ENCODE measurements around the gene KRTAP16-1.
"Not testable (repeated sequence)": the region's sequence is repeated elsewhere in the genome, so short reads cannot be mapped to it uniquely, and the experiment has no call there.

Gene KRTAP16-1

DNA sequence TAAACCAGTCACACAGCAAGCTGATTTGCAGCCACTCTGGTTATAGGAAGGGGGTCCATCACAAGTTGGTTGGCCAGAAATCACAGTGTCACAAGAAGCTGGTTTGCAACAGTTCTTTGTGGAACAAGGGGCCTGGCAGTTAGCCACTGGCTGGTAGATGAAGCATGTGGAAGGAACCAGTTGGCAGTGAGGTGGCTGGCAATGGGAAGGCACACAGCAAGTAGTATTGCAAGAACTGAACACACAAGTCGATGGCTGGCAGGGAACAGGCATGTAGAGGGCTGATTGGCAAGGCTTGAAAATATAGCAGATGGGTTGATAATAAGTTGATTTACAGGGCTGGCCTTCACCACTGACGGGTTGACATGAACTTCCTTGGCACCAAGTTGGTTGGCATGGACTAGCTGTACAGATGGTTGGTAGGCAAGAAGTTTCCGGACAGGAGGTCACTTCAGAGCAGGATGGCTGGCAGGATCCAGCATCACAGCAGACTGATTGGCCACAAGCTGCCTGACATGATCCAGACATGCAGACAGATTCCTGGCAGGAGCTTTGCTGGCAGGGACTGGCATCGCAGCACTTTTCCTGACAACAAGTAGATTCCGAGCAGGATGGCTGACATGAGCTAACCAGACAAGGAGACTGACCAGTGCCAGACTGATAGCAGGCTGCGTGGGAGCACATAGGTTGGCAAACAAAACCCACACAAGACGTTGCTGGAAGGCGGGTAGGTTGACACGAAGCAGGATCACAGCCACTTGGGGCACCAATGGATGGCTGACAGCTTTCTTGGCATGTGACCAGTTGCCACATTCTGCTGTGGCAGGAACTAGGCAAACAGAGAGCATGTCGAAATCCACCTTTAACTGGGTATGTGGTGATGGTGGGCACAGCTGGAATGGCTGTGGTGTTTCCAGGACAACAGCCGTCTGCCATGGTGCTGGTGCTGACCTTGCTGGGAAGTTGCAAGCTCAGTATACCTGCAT, 6.9 kb downstream of the KRTAP16-1 start, which contains the start of gene KRTAP29-1:
KRTAP29-1 (minus strand) TSS at position 936 of the 986 bp plus-strand sequence; CDS start at position 936, 0 bp downstream.
- DNase-seq: peak; percentile 41

- no peak for DNase-seq
Measured at GRCh38 chr17:41301204-41301790, 7.8 kb downstream of the KRTAP16-1 start.

DNA sequence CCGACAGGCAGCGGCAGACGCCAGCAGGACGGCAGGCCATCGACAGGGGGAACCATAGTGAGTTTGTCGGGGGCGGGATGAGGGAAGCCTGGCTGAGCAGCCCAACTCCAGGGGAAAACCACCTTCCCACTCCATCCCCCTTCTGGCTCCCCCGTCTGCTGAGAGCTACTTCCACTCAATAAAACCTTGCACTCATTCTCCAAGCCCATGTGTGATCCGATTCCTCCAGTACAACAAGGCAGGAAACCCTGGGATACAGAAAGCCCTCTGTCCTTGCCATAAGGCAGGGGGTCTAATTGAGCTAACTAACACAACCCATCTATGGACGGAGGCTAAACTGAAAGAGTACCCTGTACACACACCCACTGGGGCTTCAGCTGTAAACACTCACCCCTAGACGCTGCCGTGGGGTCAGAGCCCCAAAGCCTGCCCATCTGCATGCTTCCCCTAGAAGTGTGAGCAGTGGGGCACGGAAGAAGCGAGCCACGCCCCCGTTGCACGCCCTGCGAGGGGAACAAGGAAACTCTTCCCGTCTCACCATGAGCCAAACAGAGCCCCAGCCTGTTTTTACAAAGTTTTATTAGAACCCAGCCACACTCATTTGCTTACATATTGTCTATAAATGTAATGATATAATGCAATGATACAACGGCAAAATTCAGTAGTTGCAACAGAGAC, 10.5 kb downstream of the KRTAP16-1 start:
- DNase-seq: no peak

DNA sequence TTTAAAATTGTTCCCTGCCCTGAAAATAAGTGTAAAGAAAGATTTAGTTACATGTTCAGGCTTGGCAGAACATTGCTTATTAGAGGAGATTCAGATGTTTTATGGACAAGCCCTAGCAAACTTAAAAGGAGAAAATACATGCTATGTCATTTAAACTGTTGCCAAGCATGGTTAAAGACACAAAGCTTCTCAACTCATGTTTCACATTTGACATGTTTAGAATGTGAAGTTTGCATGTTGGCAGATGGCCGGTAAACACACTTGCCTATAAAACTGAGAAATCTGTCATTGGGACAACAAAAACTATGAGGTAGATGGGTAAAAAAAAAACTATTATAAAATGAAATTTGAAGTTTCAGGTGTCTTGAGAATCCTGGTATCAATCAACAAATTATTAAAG, 12.3 kb downstream of the KRTAP16-1 start:
- DNase-seq: no peak

DNA sequence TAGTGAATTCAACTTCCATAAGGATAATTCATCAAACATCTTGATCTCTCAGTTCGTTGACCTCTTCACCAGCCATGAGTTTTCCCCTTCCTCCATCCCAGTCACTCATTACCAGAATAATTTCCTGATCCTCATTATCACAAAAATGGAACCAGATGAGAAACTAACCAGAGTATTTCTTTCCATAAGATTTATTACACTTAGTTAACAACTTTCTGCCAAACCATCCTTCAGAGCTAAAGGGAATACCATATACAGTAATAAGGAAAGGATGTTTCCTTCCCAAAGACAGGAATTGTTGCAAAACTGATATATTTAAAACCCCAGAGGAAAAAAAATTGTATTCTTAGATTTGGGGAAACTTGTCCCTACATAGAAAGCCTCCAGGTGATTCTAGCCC, 15.1 kb downstream of the KRTAP16-1 start:
- no peak for DNase-seq

GRCh38 chr17:41287050-41287449, 22.1 kb downstream of the KRTAP16-1 start:
- DNase-seq: no peak

- DNase-seq: peak; percentile 16
Measured at GRCh38 chr17:41284546-41284945, 24.6 kb downstream of the KRTAP16-1 start.

- DNase-seq: no peak
Measured at GRCh38 chr17:41284043-41284442, 25.1 kb downstream of the KRTAP16-1 start.

DNA sequence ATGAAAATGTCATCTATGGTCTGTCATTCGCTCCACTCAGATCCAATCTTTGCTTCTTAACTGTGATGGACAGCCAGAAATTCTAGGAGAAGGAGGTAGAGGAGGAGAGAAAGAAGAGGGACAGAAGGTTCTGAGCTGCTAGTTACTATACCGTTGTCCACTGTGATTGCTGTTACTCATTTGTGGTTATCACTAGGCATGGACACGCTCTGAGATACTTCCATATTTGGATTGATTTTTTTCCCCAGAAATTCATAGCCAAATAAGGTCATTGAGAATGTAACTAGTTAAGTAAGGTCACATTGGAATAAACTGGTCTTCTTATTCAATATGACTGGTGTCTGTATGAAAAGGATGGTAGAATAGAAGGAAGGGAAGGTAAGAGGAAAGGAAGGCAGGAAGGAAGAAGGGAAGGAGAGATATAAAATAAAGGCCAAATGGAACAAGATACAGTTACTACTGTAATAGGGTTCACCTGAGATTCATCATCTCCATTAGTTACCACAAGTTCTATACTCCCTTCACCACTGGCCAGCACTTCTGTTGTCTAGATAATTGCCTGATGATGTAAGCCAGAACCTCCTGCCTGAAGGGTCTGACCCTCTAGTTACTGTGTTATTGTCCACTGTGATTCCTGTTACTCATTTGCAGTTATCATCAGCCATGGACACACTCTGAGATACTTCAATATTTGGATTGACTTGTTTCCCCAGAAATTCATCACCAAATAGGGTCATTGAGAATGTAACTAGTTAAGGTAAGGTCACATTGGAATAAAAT, 30.7 kb downstream of the KRTAP16-1 start:
- no peak for DNase-seq

DNA sequence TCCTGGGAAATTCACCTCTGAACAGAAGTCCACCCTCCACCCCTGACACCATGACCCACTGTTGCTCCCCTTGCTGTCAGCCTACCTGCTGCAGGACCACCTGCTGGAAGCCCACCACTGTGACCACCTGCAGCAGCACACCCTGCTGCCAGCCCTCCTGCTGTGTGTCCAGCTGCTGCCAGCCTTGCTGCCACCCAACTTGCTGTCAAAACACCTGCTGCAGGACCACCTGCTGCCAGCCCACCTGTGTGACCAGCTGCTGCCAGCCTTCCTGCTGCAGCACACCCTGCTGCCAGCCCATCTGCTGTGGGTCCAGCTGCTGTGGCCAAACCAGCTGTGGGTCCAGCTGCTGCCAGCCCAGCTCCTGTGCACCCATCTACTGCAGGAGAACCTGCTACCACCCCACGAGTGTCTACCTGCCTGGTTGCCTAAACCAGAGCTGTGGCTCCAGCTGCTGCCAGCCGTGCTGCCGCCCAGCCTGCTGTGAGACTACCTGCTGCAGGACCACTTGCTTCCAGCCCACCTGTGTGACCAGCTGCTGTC, 33.4 kb downstream of the KRTAP16-1 start, which contains the start of gene KRTAP9-7:
KRTAP9-7 (plus strand) TSS at position 51 of the 543 bp plus-strand sequence; CDS start at position 51, 0 bp downstream.
- not testable (repeated sequence) for DNase-seq

DNA sequence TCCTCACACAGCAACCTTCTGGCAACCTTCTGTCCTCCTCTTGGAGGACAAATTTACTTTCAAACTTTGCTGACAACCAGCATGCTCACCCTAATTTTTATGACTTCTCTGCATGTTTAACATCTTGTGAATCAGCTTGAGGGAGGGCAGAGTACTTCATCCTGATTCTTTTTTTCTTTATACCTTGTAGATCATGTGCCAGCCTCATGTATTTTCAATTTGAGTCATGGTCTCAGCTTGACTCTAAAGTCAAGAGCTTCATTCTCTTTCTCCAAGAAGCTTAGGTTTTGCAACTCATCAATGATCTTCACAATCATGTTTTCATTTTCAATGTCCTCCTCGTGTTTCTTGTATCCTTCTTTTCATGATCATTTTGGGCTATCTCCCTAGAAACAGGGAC, 37.3 kb downstream of the KRTAP16-1 start:
- DNase-seq: no peak

GRCh38 chr17:41271323-41271722, 37.8 kb downstream of the KRTAP16-1 start:
- not testable (repeated sequence) for DNase-seq

DNA sequence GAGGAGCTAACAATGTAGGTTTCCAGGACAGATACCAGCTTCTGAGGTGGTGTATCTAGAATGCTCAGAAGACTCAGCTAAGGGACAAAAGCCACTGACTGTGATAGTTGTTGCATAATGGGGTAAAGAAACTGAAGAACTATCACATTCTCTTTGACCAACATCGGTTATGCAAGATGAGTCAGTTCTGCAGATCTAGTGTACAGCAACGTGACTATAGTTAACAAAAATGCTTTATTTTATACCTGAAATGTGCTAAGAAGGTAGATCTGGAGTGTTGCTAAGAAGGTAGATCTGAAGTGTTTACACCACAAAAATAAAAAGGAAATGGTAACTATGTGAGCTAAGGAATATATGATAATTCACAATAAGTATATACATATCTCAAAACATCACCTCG, 41.4 kb downstream of the KRTAP16-1 start:
- peak; percentile 2 for DNase-seq

DNA sequence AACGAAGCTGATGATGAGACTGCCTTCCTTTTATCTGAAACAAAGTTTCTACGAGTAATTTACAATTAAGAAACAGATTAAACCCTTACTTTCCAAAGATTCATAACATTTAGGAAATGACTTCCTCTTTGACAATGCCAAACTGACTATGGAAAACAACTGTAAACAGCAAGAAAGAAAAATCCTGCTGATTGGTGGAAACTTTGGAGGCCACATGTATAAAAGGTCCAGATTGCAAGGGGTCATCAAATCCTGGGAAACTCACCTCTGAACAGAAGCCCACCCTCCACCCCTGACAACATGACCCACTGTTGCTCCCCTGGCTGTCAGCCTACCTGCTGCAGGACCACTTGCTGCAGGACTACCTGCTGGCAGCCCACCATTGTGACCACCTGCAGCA, 44.0 kb downstream of the KRTAP16-1 start, which contains the start of gene KRTAP9-6:
KRTAP9-6 (plus strand) TSS at position 301 of the 400 bp plus-strand sequence; CDS start at position 301, 0 bp downstream.
- DNase-seq: no peak

DNA sequence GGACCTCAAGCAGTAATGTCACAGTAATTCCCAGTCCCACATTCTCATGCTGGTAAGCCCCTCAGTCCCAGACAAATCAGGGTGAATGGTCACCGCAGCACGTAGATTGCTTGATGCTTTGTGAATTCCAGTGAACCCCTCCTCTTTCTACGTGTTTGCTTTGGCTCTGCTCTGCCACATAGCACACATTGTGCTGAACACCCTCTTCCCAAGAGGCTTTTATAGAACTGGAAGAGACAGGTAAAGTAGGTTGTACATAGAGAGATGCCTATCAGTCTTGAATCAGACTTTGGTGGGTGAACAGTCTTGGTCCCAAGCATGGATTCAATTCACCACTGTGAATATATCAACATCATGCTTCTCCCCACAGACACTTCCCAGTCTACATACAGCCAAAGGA, 44.5 kb downstream of the KRTAP16-1 start:
- DNase-seq: no peak

- DNase-seq: no peak
Measured at GRCh38 chr17:41263212-41263611, 45.9 kb downstream of the KRTAP16-1 start.

- DNase-seq: no peak
Measured at GRCh38 chr17:41258406-41258805, 50.7 kb downstream of the KRTAP16-1 start.

Measured in hematopoietic multipotent progenitor cell treated with erythropoietin and hydrocortisone succinate and interleukin-3 and kit ligand, for 6 days (in vitro differentiated cells).